KMS-11 (cell line): Measurements from ENCODE around the gene GMIP.

Experiments used
- H2AFZ ChIP-seq: fragments of 200-600 bp; sonication (generic); 2 replicates; pipeline ENCODE4 v1.6.1; 2016; ENCODE audit warnings: antibody characterized with exemption, mixed run types, low read depth
- H3K27ac ChIP-seq: fragments of 200-600 bp; sonication (generic); 2 replicates; pipeline ENCODE4 v1.6.1; 2016; ENCODE audit warnings: mild to moderate bottlenecking, mixed run types
- H3K27me3 ChIP-seq: fragments of 200-600 bp; sonication (generic); 2 replicates; pipeline ENCODE4 v1.6.1; 2017; ENCODE audit warnings: mild to moderate bottlenecking, low read depth, mixed run types, moderate library complexity; ENCODE audit not compliant: insufficient read depth
- H3K36me3 ChIP-seq: fragments of 200-600 bp; sonication (generic); 2 replicates; pipeline ENCODE4 v1.6.1; 2017; ENCODE audit warnings: mild to moderate bottlenecking, mixed run types; ENCODE audit not compliant: insufficient read depth
- H3K4me1 ChIP-seq: fragments of 200-600 bp; sonication (generic); 2 replicates; pipeline ENCODE4 v1.6.1; 2016; ENCODE audit warnings: mild to moderate bottlenecking, low read depth, mixed run types; ENCODE audit not compliant: poor library complexity, severe bottlenecking
- H3K4me2 ChIP-seq: fragments of 200-600 bp; sonication (generic); 2 replicates; pipeline ENCODE4 v1.7.0; 2016; ENCODE audit warnings: mild to moderate bottlenecking, mixed run types
- H3K4me3 ChIP-seq: fragments of 200-600 bp; sonication (generic); IDR thresholded peaks from 2 replicates; pipeline ENCODE4 v1.6.1; 2017; ENCODE audit warnings: low read depth, low read length, mixed read lengths; ENCODE audit not compliant: insufficient read depth
- H3K79me2 ChIP-seq: fragments of 200-600 bp; sonication (generic); 2 replicates; pipeline ENCODE4 v1.6.1; 2016; ENCODE audit warnings: low read depth, mixed run types; ENCODE audit not compliant: insufficient read depth
- H3K9ac ChIP-seq: fragments of 200-600 bp; sonication (generic); 2 replicates; pipeline ENCODE4 v1.6.1; 2016; ENCODE audit warnings: mild to moderate bottlenecking, mixed run types
- H4K20me1 ChIP-seq: fragments of 200-600 bp; sonication (generic); 2 replicates; pipeline ENCODE4 v1.6.1; 2016; ENCODE audit warnings: mild to moderate bottlenecking, mixed run types; ENCODE audit not compliant: insufficient read depth
- CTCF ChIP-seq: fragments of 200-600 bp; sonication (generic); conservative IDR thresholded peaks from 2 replicates; pipeline ENCODE4 v1.6.1; 2017; ENCODE audit warnings: low read depth, mild to moderate bottlenecking, antibody characterized with exemption, low read length, moderate library complexity, mixed read lengths

GMIP gene

DNA sequence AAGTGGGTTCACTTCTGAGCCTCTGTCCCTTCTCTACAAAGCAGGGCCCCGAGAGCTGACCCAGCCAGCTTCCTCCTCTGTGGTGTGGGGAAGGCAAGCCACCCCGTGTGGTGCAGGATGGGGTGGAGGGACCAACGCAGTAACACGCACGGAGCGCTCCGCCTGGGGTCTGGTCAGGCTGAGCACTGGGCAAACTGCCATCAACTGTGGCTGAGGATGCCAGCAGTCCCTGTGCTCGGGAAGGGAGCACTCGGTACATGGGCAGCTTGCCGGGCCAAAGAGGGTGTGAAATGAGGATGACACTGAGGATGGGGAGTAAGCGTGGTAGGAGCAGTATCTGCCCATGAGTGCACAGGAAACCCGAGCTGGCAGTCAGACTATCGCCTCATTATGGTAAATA lies 7.6 kb upstream of the GMIP start:
- no peaks in the 10 kb centered on the region for H3K79me2 ChIP-seq
- no peak overlapping the region for H3K4me3 ChIP-seq
- no peak overlapping the region for H3K9ac ChIP-seq
- no peaks in the 10 kb centered on the region for H3K27me3 ChIP-seq
- H3K4me2 ChIP-seq: no peak overlapping the region
- H3K27ac ChIP-seq: no peak overlapping the region
- TF ChIP-seq CTCF: no peak
- no peaks in the 10 kb centered on the region for H4K20me1 ChIP-seq
- H2AFZ ChIP-seq: no peak overlapping the region
- peaks cover 5% of the 10 kb centered on the region; the same call in 1 of the 2 replicates for H3K36me3 ChIP-seq
- H3K4me1 ChIP-seq: no peaks in the 10 kb centered on the region

GRCh38 chr19:19650331-19650730 lies 6.9 kb upstream of the GMIP start:
- Histone ChIP-seq H3K79me2 (no peaks in the 10 kb centered on the region), H3K27ac (no peak overlapping the region), H3K36me3 (peaks cover 3% of the 10 kb centered on the region; the same call in 1 of the 2 replicates), H3K4me3 (no peak overlapping the region), H3K4me2 (no peak overlapping the region), H4K20me1 (no peaks in the 10 kb centered on the region), H3K4me1 (no peaks in the 10 kb centered on the region), H3K27me3 (no peaks in the 10 kb centered on the region), H3K9ac (no peak overlapping the region), H2AFZ (no peak overlapping the region)
- no peak for TF ChIP-seq CTCF

- H3K4me1 ChIP-seq: no peaks in the 10 kb centered on the region
- TF ChIP-seq CTCF: no peak
- H3K9ac ChIP-seq: no peak overlapping the region
- H3K4me3 ChIP-seq: no peak overlapping the region
- H4K20me1 ChIP-seq: no peaks in the 10 kb centered on the region
- no peak overlapping the region for H2AFZ ChIP-seq
- no peaks in the 10 kb centered on the region; the same call in 1 of the 2 replicates for H3K36me3 ChIP-seq
- H3K4me2 ChIP-seq: no peak overlapping the region
- no peak overlapping the region for H3K27ac ChIP-seq
- no peaks in the 10 kb centered on the region for H3K79me2 ChIP-seq
- no peaks in the 10 kb centered on the region for H3K27me3 ChIP-seq
Observed at GRCh38 chr19:19649580-19649995, 6.1 kb upstream of the GMIP start.

DNA sequence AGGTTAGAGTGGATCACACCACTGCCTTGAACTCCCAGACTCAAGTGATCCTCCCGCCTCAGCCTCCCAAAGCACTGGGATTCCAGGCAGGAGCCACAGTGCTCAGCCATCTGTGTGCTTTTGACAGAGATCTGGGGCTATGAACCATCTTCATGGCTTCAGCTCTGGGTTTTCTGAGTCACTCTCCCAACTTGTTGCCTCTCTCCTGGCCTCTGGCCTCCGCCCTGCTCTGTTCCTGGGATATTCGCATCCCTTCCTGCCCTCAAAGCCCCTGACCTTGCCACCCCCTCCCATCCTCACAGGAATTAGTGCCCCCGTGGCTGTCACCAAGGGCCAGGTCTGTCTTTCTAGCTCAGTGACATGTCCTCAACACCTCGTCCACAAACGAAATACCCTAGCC lies 5.7 kb upstream of the GMIP start:
- Histone ChIP-seq H4K20me1 (no peaks in the 10 kb centered on the region), H3K4me1 (no peaks in the 10 kb centered on the region), H3K36me3 (no peaks in the 10 kb centered on the region; the same call in 1 of the 2 replicates)

More for the DNA sequence above, 5.7 kb upstream of the GMIP start:
- no peak overlapping the region for H3K27ac ChIP-seq
- no peak for TF ChIP-seq CTCF
- no peak overlapping the region for H2AFZ ChIP-seq
- no peak overlapping the region for H3K4me2 ChIP-seq
- no peak overlapping the region for H3K4me3 ChIP-seq
- H3K9ac ChIP-seq: no peak overlapping the region
- H3K79me2 ChIP-seq: no peaks in the 10 kb centered on the region
- no peaks in the 10 kb centered on the region for H3K27me3 ChIP-seq
